HG03097 (cell line): ENCODE results near the gene PYCR2.
A peak's percentile ranks its signal among the peaks of the same experiment; 100 is the strongest.
"Not testable (repeated sequence)": the region's sequence is repeated elsewhere in the genome, so short reads cannot be mapped to it uniquely, and the experiment has no call there.

Source experiments
- ATAC-seq: cut with Tn5 transposase; IDR thresholded peaks from one replicate; pipeline ENCODE4 v1.9.1; 2021; ENCODE audit not compliant: unreplicated experiment, low FRiP score

PYCR2 gene

DNA sequence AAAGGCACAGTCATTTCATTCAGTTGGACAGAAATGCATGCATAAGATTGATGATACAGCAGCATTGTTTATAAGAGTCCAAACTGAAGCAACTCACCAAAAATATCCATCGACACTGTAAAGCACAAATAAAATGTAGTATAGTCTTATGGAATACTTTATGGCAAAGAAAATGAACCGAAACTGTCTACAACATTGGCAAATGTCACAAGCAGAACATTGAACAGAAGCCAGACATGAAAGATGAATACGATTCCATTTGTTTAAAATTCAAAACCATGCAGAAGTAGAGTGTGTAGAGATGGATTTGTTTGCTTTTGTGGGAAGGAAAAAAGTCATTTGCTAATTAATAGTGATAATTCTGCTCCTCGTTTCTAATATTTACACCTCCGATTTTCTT lies 27.6 kb downstream of the PYCR2 start:
- ATAC-seq = no peak

DNA sequence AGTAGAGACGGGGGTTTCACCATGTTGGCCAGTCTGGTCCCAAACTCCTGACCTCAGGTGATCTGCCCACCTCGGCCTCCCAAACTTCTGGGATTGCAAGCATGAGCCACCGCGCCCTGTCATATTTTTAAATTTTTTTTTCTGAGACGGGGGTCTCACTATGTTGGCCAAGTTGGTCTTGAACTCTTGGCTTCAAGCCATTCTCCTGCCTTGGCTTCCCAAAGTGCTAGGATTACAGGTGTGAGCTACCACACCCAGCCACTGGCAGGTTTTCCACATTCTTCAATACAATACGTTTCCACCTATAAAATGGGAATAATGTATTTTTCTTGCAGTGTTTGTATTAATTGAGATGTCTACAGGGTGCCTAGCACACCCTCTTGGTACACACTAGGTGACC lies 31.7 kb downstream of the PYCR2 start:
- ATAC-seq = no peak

GRCh38 chr1:225891229-225891972 lies 32.6 kb downstream of the PYCR2 start:
- ATAC-seq = no peak

- ATAC-seq = no peak
Measured at GRCh38 chr1:225890346-225891228, 33.5 kb downstream of the PYCR2 start.

- no peak for ATAC-seq
Measured at GRCh38 chr1:225889743-225890142, 34.3 kb downstream of the PYCR2 start.

- ATAC-seq = no peak
Measured at GRCh38 chr1:225888898-225889601, 35.0 kb downstream of the PYCR2 start, which contains the start of gene LEFTY1. LEFTY1 (minus strand) TSS chr1:225889146; CDS start chr1:225889066, 80 bp downstream.

GRCh38 chr1:225888289-225888897 lies 35.7 kb downstream of the PYCR2 start:
- ATAC-seq = no peak

DNA sequence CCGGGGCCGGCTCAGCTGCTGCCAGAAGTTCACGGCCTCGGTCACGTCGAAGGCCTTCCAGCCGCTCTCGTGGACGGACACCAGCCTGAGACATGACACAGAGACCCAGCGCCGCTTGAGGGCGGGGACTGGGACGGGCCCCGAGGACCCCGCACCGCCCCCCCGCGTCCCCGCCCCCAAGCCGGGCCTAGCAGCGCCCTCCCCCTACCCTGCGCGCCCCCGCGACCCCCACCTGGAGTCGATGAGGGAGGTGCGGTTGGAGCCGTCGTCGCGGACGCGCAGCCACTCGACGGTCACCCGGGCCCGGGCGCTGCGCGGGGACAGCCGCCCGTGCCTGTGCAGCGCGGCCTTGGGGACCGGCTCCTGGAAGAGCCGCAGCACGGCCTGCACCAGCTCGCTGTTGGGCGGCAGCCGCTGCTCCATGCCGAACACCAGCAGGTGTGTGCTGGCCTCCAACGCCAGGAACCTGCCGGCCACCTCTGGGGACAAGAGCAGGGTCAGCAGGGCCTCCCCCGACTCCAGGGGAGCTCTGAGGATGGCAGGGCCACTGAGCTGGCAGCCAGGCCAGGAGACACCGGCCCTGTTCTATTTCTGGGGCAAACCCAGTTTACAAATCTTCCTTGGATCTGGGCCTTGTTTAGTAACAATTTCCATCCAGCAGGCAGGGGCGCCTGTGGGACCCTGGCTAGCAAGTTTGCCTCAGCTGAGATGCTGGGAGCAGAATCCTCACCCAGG lies 36.3 kb downstream of the PYCR2 start:
- ATAC-seq = not testable (repeated sequence)

DNA sequence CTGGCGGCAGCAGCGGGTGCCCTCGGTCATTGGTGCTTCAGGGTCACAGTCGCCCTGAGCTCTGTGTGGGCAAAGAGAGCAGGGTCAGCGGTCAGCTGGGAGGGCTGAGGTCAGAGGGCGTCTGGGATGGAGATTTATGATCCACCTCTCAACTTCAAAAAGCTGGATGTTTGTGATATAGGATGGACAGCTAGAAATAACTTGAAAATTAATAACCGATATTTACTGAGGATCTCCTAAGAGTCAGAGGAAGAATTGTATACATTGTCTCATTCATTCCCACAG lies 37.1 kb downstream of the PYCR2 start:
- ATAC-seq = no peak

GRCh38 chr1:225886159-225887029 lies 37.7 kb downstream of the PYCR2 start:
- no peak for ATAC-seq

- no peak for ATAC-seq
Measured at GRCh38 chr1:225885336-225885735, 38.7 kb downstream of the PYCR2 start.

GRCh38 chr1:225883616-225884265 lies 40.3 kb downstream of the PYCR2 start:
- no peak for ATAC-seq

DNA sequence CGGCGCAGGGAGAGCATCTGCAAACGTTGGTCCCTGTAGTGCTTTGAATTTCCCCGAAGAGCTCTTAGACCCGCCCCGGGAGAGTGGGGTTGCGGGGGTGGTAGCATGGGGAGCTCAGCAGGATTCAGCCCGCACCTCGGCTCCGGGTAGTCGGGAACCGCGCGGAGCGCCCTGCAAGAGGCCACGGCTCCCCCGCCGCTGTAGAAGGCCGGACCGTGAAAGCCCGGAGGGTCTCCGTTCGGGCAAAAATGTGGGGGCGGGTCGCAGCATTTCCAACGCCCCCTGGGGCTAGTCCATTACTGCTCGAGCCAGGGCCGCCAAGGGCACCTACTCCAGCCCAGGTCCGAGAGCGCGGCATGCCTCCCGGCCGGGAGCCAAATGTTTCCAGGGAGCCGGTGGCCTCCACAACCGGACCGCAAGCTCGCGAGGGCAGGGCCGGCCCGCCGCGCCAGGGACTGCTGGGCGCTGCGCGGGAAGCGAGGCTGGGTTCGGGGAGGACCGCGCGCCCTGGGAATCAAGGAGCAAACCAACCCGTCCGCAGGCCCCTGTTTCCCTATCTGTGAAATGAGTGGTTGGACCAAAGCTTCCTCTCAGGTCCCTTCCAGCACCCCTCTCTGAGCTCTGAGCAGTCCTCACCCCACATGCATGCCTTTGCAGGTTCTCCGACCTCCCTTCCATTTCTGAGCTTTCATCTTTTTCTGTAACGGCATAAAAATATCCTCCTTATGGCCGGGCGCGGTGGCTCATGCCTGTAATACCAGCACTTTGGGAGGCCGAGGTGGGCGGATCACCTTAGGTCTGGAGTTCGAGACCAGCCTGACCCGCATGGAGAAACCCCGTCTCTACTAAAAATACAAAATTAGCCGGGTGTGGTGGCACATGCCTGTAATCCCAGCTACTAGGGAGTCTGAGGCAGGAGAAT lies 41.1 kb downstream of the PYCR2 start:
- peak; percentile 1 for ATAC-seq

GRCh38 chr1:225881959-225882693 lies 41.9 kb downstream of the PYCR2 start, which contains the start of gene TMEM63A:
TMEM63A (minus strand) TSS chr1:225882380; CDS start chr1:225877580, 4,800 bp downstream.
- ATAC-seq = peak; percentile 51

DNA sequence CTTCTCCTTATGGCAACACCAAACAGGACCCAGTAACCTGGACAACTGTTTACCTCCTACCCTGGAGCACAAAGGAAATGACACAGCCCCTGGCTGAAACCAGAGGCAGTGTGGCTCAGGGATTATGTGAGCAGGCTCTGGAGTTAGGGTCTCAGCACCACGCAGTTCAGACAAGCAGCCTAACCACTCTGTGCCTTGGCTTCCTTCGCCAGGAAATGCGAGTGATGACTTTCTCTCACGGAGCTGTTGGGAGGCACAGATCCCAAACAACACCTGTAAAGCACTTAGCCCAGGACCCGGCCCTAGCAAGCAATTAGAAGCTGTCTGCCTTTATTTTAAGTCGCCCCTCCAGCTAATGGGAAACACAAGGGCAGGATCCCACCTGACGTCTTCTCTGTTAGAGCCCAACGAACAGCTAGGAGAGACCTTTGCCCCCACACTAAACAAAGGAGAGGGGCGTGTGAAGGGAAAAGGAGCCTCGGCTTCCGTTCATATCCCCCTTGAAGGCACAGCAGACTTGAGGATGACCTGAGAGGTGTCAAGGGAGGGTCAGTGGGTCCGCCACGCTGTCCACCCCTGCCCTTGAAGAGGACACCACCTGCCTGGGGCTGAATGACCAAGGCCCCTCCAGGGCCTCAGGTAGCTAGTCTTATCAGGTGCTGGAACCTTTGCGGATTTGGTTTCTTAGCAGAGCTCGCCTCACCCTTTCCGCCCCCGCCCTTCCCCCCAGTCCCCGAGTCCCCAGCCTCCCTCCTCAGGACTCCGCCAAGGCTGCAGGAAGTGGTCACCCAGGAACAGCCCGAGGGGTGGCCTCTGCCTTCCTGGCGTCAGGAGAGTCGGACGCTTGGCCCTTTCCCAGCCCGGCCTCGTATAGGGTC lies 42.7 kb downstream of the PYCR2 start:
- ATAC-seq = no peak

DNA sequence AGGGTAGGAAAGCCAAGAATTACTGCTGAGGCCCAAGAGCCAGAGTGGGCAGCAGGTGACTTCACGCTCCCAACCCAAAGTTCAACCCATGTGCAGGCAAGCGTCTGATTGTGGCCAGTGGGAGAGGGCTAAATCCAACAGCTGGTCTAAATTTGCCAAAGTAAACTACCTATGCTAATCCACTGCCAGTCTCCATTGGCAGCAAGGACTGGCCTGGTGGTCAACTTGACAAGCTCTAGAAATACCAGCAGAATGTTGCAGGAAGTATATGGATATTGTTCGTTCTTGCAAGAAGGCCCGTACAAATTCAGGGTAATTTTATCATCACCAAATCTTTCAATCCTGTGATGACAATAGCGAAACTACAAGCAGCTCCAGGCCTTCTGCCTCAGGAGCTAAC lies 43.4 kb downstream of the PYCR2 start:
- no peak for ATAC-seq
